ENCODE data around the gene ANGEL2. TPM values are rescaled to one million over a fixed set of nuclear protein-coding genes. Genes with fewer than 3 reads are reported as not detected.

Gene ANGEL2
- total and polyA plus RNA-seq, 2 of the 13 experiments (the other 11 are each of a cell fraction or from before 2014, with no cell fraction given) = 12.3 to 25.4 TPM

- TF ChIP-seq, protein P1, sequence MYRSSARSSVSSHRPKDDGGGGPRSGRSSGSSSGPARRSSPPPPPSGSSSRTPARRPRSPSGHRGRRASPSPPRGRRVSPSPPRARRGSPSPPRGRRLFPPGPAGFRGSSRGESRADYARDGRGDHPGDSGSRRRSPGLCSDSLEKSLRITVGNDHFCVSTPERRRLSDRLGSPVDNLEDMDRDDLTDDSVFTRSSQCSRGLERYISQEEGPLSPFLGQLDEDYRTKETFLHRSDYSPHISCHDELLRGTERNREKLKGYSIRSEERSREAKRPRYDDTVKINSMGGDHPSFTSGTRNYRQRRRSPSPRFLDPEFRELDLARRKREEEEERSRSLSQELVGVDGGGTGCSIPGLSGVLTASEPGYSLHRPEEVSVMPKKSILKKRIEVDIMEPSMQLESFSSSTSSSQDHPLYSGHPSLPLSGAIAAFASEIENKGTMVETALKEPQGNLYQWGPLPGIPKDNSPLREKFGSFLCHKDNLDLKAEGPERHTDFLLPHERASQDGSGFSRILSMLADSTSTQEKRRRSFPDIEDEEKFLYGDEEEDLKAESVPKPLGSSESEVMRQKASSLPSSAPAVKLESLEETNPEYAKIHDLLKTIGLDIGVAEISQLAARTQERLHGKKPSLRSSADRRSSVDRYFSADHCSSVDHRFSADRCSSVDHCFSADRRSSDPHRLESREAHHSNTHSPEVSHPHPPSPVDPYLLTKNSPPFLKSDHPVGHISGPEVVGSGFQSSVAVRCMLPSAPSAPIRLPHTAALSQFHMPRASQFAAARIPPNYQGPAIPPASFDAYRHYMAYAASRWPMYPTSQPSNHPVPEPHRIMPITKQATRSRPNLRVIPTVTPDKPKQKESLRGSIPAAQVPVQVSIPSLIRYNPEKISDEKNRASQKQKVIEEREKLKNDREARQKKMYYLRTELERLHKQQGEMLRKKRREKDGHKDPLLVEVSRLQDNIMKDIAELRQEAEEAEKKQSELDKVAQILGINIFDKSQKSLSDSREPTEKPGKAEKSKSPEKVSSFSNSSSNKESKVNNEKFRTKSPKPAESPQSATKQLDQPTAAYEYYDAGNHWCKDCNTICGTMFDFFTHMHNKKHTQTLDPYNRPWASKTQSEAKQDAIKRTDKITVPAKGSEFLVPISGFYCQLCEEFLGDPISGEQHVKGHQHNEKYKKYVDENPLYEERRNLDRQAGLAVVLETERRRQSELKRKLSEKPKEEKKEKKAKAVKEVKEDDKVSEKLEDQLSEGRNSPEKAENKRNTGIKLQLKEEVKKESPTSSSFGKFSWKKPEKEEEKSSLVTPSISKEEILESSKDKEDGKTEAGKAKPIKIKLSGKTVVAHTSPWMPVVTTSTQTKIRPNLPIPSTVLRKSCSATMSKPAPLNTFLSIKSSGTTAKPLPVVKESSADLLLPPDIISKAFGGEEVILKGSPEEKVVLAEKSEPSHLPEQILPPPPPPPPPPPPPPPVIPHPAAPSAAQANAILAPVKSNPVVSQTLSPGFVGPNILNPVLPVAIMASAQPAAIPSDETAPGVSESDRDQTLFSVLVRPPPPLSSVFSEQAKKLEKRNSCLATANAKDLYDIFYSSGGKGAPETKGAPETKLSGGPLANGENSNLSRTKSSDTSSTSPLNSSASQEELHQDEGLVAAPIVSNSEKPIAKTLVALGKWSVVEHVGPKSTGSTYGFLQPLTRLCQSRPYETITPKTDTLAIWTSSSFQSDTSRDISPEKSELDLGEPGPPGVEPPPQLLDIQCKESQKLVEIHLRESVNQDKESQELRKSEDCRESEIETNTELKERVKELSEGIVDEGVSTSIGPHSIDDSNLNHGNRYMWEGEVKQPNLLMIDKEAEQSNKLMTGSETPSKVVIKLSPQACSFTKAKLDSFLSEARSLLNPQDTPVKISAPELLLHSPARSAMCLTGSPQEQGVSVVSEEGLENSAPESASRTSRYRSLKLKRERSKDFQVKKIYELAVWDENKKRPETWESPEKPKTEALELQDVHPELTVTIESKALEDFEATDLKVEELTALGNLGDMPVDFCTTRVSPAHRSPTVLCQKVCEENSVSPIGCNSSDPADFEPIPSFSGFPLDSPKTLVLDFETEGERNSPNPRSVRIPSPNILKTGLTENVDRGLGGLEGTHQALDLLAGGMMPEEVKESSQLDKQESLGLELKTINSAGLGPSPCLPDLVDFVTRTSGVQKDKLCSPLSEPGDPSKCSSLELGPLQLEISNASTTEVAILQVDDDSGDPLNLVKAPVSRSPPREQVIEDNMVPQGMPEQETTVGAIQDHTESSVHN (CRISPR knock-in tag; IDR thresholded peaks at IDR 0.05) = no peak
- TF ChIP-seq, protein P2, sequence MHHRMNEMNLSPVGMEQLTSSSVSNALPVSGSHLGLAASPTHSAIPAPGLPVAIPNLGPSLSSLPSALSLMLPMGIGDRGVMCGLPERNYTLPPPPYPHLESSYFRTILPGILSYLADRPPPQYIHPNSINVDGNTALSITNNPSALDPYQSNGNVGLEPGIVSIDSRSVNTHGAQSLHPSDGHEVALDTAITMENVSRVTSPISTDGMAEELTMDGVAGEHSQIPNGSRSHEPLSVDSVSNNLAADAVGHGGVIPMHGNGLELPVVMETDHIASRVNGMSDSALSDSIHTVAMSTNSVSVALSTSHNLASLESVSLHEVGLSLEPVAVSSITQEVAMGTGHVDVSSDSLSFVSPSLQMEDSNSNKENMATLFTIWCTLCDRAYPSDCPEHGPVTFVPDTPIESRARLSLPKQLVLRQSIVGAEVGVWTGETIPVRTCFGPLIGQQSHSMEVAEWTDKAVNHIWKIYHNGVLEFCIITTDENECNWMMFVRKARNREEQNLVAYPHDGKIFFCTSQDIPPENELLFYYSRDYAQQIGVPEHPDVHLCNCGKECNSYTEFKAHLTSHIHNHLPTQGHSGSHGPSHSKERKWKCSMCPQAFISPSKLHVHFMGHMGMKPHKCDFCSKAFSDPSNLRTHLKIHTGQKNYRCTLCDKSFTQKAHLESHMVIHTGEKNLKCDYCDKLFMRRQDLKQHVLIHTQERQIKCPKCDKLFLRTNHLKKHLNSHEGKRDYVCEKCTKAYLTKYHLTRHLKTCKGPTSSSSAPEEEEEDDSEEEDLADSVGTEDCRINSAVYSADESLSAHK (CRISPR knock-in tag; IDR thresholded peaks at IDR 0.05; ENCODE audit: borderline replicate concordance) = no peak
- no peak for TF ChIP-seq HMG20B (CRISPR knock-in tag; conservative IDR thresholded peaks at IDR 0.05)
- TF ChIP-seq, protein P3, sequence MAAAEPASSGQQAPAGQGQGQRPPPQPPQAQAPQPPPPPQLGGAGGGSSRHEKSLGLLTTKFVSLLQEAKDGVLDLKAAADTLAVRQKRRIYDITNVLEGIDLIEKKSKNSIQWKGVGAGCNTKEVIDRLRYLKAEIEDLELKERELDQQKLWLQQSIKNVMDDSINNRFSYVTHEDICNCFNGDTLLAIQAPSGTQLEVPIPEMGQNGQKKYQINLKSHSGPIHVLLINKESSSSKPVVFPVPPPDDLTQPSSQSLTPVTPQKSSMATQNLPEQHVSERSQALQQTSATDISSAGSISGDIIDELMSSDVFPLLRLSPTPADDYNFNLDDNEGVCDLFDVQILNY (CRISPR knock-in tag; conservative IDR thresholded peaks at IDR 0.05) = no peak
- no peak for TF ChIP-seq TOE1 (CRISPR knock-in tag; IDR thresholded peaks at IDR 0.05)
- no peak for TF ChIP-seq TCF7 (IDR thresholded peaks at IDR 0.05; ENCODE audit: low read depth)
- no peak for TF ChIP-seq GTF3A (CRISPR knock-in tag; conservative IDR thresholded peaks at IDR 0.05)
- no peak for TF ChIP-seq ZNF234 (CRISPR knock-in tag; conservative IDR thresholded peaks at IDR 0.05)
- no peak for TF ChIP-seq RELA (CRISPR knock-in tag; IDR thresholded peaks at IDR 0.05)
- TF ChIP-seq TEAD2 (CRISPR knock-in tag; IDR thresholded peaks at IDR 0.05) = no peak
- no peak for TF ChIP-seq NFKB2 (CRISPR knock-in tag; IDR thresholded peaks at IDR 0.05; ENCODE audit: borderline replicate concordance)
- no peak for TF ChIP-seq ZNF564 (CRISPR knock-in tag; IDR thresholded peaks at IDR 0.05)
- TF ChIP-seq, protein P4, sequence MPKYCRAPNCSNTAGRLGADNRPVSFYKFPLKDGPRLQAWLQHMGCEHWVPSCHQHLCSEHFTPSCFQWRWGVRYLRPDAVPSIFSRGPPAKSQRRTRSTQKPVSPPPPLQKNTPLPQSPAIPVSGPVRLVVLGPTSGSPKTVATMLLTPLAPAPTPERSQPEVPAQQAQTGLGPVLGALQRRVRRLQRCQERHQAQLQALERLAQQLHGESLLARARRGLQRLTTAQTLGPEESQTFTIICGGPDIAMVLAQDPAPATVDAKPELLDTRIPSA (CRISPR knock-in tag; IDR thresholded peaks at IDR 0.05; ENCODE audit: borderline replicate concordance) = no peak
- no peak for TF ChIP-seq PITX1 (CRISPR knock-in tag; IDR thresholded peaks at IDR 0.05)
- TF ChIP-seq ZNF652 (CRISPR knock-in tag; IDR thresholded peaks at IDR 0.05; ENCODE audit: borderline replicate concordance, low read depth) = no peak
- no peak for TF ChIP-seq ONECUT2 (CRISPR knock-in tag; IDR thresholded peaks at IDR 0.05)
- TF ChIP-seq ZNF572 (CRISPR knock-in tag; IDR thresholded peaks at IDR 0.05) = no peak
- no peak for TF ChIP-seq EHMT2 (IDR thresholded peaks at IDR 0.05; ENCODE audit: borderline replicate concordance, low read depth, low read length)
Measured at GRCh38 chr1:212973426-212973825, 42.2 kb downstream of the ANGEL2 start (continued).

All from HepG2 (cell line).